DMS79 treated with DMSO at 0.1 percent for 48 hours (cell line): ENCODE measurements around the gene CNOT4.
A peak's percentile ranks its signal among the peaks of the same experiment; 100 is the strongest.
"Not testable (repeated sequence)": the region's sequence is repeated elsewhere in the genome, so short reads cannot be mapped to it uniquely, and the experiment has no call there.

Experiments used
- DNase-seq: peaks from one replicate; lab custom pipeline; 2025; lab: John Stamatoyannopoulos, UW

The CNOT4 gene

DNA sequence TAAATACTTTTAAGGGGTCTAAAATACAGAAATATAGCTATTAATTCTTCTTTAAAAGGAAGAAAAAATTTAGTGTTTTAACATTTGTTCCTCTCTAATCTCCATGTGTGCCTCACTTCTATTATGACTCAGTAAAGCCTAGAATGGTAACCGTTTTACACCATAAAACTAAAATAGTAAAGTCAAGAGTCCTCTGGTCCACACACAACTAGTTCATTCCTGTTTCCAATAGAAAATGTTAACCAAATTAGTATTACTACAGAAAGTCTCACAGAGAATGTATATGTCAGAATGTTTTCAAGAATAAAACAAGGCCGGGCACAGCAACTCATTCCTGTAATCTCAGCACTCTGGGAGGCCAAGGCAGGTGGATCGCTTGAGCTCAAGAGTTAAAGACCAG lies 55.8 kb downstream of the CNOT4 start:
- DNase-seq: no peak

DNA sequence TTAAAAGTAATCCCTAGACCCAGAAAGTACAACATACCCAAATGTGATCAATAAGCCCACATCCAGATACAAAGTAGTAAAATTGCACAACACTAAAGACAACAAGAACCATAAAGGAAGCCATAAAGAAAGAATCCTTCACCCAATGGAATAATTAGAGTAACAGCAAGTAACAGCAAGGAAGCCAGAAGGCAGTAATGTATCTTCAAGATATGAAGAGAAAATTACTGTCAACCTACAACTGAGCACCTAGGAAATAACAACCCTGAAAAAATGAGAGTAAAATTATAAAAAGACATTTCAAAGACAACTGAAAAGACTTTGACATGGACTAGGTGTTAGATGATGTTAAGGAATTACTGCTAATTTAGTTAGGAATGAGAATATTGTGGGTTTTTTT lies 60.5 kb downstream of the CNOT4 start:
- DNase-seq: no peak

DNA sequence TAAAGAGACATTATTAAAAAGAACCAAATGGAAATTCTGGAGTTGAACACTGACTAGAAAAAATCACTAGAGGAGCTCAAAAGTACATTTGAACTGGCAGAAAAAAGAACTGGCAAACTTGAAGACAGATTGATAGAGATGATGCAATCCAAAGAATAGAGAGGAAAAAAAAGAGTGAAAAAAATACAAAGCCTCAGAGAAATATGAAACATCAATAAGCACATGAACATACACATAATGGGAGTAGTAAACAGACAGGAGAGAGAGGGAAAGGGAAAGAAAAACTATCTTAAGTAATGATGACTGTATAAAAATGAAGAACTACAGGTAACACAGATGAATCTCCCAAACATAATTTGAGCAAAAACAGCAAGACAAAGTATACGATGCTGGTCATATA lies 61.1 kb downstream of the CNOT4 start:
- no peak for DNase-seq

- DNase-seq: peak; percentile 67
Observed at GRCh38 chr7:135447748-135448147, 62.2 kb downstream of the CNOT4 start.

DNA sequence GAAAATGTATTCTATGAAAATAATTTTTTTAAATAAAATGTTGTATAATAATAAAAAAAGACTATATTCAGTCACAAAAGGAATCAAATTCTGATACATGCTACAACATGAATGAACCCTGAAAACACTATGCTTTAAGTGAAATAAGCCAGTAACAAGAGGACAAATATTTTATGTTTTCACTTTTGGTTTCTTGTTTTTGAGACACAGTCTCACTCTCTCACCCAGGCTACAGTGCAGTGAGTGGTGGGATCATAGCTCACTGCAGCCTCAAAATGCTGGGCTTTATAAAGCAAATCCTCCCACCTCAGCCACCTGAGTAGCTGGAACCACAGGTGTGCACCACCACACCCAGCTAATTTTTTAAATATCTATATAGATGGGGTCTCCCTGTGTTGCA lies 64.2 kb downstream of the CNOT4 start:
- no peak for DNase-seq

GRCh38 chr7:135445266-135445665 lies 64.6 kb downstream of the CNOT4 start:
- not testable (repeated sequence) for DNase-seq

DNA sequence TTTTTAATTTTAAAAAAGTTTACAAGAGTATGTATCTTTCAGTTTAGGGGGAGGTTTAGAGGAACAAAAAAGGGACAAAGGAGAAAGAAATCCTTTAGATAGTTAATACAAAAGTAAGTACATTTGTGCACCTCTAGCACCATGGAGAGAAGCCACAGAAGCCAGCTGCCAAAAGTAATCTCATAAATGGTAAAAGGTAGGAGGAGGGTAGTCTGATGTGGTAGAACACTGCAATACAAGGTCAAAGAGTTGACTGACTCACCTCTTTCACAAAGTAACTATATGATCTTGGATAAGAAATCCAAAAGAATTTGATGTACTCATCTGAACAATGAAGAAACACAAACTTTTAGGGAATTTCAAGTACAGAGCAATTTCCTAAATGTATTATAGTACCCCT lies 68.1 kb downstream of the CNOT4 start:
- no peak for DNase-seq

DNA sequence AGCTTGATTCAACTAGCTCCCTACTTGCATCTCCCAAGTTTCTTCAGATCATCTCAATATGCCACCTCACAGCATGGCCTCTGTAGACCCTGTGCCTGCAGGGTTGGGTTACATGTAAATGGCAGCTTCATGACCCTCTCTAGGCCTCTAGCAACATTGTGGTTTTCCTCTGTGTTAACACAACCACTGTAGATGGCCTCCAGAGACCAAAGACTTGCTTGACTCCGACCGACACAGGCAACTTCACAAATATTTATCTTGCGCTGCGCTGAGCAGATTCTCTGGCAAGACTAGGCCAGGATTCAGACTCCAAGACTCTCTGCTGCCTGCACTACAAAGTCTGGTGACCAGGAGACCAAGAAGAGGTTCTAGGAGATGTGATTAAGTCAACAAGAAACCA lies 75.9 kb downstream of the CNOT4 start:
- DNase-seq: no peak

DNA sequence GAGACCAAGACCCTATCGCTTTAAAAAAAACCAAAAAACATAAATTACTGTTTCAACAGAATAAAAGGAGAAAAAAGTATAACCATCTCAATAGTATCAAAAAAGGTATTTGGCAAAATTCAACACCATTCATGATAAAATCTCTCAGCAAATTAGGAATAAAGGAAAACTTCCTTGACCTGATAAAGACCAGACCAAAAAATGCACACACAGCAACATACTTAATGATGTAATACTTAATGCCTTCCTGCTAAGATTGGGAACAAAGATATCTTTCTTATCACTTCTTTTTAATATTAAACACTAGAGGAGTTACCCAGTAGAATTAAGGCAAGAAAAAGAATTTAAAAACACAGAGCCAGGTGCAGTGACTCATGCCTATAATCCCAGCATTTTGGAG lies 79.3 kb downstream of the CNOT4 start:
- DNase-seq: no peak

GRCh38 chr7:135428879-135429278 lies 81.0 kb downstream of the CNOT4 start:
- DNase-seq: no peak

- no peak for DNase-seq
Observed at GRCh38 chr7:135428011-135428410, 81.9 kb downstream of the CNOT4 start.

- DNase-seq: no peak
Observed at GRCh38 chr7:135427166-135427565, 82.7 kb downstream of the CNOT4 start.

DNA sequence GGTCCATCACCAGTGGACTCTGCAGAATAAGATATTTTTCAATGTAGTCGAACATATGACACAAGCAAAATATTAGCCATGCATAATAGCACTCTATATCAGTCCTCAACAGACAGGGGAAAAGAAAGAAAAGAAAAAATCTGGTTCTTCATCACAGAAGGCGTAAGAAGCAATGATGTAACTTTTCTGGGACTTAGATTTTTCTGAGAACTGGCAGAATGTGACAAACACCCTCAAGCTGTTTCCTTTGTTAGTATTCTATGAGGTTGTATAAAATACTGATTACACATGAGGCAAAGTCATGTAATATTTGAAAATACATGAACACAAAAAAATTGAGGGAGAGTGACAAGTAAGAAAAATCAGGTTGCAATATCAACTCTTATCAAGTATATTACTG lies 84.9 kb downstream of the CNOT4 start:
- DNase-seq: no peak

GRCh38 chr7:135420786-135421185 lies 89.1 kb downstream of the CNOT4 start:
- DNase-seq: no peak

GRCh38 chr7:135416431-135416830 lies 93.5 kb downstream of the CNOT4 start:
- DNase-seq: no peak

GRCh38 chr7:135414850-135415439 lies 95.0 kb downstream of the CNOT4 start:
- no peak for DNase-seq

DNA sequence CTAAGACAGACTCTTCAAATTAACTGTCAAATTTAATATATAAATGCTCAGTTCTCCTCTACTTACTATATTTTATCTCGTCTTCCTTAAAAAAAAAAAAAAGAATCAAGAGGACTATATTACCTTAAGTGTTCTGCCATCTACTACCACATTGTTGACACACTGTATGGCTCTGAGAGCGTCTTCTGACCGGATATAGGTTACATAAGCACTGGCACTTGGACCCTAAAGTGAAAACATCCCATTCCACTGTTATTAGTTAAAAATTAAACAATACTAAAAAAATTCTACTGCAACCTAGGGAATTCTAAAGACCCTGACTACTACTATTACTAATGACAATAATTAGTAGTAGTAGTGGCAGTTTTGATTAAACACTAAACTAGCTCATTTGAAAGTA lies 95.7 kb downstream of the CNOT4 start:
- no peak for DNase-seq

- no peak for DNase-seq
Observed at GRCh38 chr7:135411098-135411497, 98.8 kb downstream of the CNOT4 start.

GRCh38 chr7:135410543-135410942 lies 99.4 kb downstream of the CNOT4 start:
- no peak for DNase-seq

DNA sequence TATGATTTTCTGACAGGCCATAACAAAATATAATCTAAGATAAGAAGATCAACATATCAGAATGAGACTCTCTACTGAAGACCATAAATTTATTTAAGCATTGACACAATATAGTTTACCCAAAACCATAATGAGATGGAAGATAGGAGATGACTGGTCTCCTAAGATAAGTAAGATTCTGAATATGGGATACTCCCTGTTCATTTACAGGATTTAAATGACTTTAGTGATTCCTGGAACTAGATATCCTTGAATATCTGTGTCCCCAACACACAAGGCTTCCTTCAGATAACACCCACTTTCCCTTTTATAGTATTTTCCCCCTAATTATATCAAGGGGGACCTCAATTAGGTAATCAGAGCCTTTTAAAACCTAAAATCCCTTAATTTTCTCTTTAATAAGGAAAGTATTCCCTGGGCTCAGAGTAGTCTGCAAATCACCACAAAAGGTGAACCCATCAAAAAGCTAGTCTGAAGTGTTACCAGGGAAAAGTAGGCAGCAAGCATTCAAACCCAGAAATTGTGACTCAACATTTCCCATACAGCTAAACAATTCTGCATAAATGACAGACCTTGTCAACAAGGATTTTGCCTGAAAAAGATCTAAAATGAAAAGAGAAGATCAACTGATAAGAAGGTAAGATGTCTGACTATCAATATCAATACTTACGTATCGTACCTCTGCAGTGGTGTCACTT lies 99.9 kb downstream of the CNOT4 start:
- DNase-seq: no peak

GRCh38 chr7:135407884-135408283 lies 102.0 kb downstream of the CNOT4 start:
- no peak for DNase-seq

DNA sequence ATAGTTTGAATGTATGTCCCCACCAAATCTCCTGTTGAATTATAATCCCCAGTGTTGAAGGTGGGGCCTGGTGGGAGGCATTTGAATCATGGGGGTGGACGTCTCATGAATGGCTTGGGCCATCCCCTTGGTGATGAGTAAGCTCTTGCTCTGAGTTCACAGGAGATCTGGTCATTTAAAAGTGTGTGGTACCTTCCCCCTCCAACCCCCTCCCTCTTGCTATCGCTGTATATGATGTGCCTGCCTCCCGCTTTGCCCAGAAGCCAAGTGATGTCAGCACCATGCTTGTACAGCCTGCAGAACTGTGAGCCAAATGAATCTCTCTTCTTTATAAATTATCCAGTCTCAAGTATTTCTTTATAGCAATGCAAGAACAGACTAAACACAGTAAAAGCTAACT lies 103.0 kb downstream of the CNOT4 start:
- no peak for DNase-seq

DNA sequence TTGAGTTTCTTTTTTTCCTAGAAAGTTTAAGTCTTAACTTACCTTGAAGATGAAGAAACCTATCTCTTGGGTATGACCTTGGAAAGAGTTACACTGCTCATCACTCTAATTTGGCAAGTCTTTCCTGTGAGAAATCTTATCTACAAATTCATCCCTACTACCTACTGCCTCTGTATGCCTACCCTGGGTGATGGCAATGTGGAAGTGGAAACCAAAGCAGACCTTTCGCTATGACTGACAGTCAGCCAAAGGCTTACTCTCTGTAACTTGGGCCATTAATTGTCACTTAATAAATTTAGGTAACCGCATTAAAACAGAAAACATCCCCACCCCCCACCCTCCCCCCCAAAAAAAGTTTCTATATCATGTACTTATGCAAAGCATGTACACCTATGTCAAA lies 103.9 kb downstream of the CNOT4 start:
- DNase-seq: no peak

DNA sequence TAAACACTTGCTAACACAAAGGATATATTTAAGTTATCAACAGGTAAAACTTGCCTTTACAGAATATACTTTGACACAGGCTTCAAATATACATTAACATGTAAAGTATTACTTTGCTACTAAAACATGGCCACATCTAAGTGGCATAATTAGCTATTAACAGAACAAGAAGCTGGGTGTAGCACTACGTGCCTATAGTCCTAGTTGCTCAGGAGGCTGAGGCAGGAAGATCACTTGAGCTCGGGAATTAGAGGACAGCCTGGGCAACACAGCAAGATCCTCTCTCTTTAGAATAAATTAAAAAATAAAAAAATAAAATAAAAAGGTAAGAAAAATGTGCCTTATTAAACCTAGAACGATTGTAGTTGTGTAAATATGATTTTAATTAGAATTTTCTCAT lies 106.6 kb downstream of the CNOT4 start:
- DNase-seq: no peak
